Fibroblast of peridontal ligament (primary cell): Measurements from ENCODE around the gene MIF4GD.

ENCODE experiments used
- DNase-seq: peaks from one replicate; pipeline ENCODE4 v3.0.0-alpha.2; 2010; ENCODE audit errors: extremely low read depth

Gene MIF4GD

DNA sequence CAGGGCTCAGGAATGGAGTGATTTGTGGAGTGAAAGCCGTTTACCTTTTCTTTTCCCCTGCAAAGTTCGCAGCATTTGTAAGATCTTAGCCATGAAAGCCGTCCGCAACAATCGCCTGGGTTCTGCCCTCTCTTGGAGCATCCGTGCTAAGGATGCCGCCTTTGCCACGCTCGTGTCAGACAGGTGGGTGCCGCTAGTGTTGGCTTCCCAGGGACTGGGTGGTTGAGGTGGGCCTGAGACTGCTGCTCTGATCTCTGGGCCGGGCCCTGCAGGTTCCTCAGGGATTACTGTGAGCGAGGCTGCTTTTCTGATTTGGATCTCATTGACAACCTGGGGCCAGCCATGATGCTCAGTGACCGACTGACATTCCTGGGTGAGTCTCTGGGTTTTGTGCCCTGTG, 38.2 kb downstream of the MIF4GD start:
- DNase-seq: no peak

- no peak for DNase-seq
Measured at GRCh38 chr17:75231741-75232464, 39.1 kb downstream of the MIF4GD start.

DNA sequence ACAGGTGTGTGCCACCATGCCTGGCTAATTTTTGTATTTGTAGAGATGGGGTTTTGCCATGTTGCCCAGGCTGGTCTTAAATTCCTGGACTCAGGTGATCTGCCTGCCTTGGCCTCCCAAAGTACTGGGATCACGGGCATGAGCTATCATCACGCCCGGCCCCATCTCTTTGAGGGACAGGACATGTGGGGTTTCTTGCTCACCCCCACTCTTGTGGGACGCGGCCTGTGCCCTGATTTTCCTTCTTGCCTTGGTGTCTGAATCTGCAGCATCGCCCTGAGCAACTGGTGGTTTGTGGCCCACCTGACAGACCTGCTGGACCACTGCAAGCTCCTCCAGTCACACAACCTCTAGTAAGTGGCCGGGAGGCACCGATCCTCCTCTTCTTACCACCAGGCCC, 40.0 kb downstream of the MIF4GD start:
- DNase-seq: no peak

- no peak for DNase-seq
Measured at GRCh38 chr17:75228847-75229246, 42.2 kb downstream of the MIF4GD start.

DNA sequence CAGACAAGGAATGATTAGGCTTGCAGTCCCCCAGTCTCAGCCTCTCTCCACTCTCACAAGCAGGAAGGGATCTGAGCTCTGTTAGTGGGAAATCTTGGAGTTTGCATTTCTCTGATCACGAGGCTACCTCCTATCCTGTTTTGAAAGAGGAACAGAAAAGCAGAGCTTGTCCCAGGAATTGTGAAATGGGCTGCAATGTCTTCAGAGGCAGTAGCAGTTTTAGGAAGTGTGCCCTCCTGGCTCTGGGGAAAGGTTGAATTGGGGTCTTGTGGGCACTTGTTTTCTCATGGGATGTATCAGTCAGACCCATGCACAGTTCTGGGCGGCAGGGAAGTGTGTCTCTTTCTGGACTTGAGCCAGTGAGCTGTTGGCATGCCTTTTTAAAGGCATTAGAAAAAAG, 42.7 kb downstream of the MIF4GD start:
- peak; percentile 57 for DNase-seq

GRCh38 chr17:75227729-75228128, 43.3 kb downstream of the MIF4GD start:
- no peak for DNase-seq

- no peak for DNase-seq
Measured at GRCh38 chr17:75225016-75225415, 46.0 kb downstream of the MIF4GD start.

DNA sequence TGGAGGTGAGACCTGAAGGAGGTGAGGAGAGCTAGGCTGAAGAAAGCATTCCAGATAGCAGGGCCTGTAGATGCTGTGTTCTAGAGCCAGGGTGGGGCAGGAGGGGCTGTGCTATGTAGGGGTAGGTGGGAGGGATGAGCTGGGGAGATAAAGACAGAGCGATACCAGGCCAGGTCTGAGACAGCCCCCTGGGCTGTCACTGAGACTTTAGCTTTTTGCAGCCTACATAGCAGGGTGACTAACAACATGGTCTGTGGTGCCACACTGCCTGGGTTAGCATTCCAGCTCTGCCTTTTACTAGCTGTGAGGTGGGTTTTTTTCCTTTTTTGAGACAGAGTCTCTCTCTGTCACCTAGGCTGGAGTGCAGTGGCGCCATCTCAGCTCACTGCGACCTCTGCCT, 51.2 kb downstream of the MIF4GD start:
- no peak for DNase-seq

GRCh38 chr17:75218131-75218530, 52.9 kb downstream of the MIF4GD start:
- no peak for DNase-seq
